NCI-H446 (cell line): ENCODE results near the gene ENPP1.

Experiments
- DNase-seq, 2 experiments: peaks; one replicate each; lab custom pipeline; 2025; lab: John Stamatoyannopoulos, UW

Gene ENPP1

DNA sequence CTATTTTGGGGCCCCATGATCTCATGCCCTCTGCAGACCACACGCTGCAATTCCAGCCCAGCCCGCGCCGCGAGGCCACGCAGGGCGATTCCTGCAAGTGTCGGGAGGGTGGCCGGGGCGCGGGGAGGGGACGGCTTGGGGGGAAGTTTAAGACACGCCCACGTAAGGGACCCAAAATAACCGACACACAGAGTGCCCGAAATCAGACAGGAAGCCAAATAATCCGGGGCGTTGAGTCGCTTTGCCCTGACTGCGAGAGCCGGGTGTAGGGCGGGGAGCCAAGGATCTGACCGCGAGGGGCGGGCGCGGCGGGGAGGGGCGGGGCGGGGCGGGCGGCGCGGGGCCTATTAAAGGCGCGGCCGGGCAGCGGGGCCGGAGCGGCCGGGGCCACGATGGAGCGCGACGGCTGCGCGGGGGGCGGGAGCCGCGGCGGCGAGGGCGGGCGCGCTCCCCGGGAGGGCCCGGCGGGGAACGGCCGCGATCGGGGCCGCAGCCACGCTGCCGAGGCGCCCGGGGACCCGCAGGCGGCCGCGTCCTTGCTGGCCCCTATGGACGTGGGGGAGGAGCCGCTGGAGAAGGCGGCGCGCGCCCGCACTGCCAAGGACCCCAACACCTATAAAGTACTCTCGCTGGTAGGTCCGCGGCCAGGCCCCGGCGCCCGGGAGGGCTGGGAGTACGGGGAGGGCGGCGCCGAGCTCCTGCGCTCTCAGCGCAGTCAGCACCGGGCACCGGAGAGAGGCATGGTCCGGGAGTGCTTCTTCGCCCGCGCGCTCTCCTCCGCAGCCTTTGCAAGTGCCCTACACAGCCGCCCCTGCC is at the start of gene ENPP1:
ENPP1 (plus strand) TSS at position 377 of the 816 bp plus-strand sequence; CDS start at position 393, 16 bp downstream.
- DNase-seq = peak in 1 of 2 experiments; percentile 46

- no peak for DNase-seq
Measured at GRCh38 chr6:131758920-131759319, 48.9 kb upstream of the ENPP1 start.

- DNase-seq = no peak
Measured at GRCh38 chr6:131761060-131761761, 46.6 kb upstream of the ENPP1 start.

DNA sequence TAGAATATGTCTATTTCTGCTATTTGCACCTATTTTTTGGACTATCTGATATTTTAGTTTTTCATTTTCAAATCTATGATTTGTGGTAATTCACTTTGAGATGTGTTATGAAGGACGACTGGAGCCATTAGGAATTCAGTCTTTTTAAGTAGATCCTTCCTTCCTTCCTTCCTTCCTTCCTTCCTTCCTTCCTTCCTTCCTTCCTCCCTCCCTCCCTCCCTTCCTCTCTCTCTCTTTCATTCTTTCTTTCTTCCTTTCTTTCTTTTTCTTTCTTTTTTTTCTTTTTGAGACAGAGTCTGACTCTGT is 46.1 kb upstream of the ENPP1 start:
- no peak for DNase-seq

GRCh38 chr6:131762984-131763383 is 44.8 kb upstream of the ENPP1 start:
- DNase-seq = no peak

GRCh38 chr6:131763749-131764148 is 44.1 kb upstream of the ENPP1 start:
- no peak for DNase-seq

DNA sequence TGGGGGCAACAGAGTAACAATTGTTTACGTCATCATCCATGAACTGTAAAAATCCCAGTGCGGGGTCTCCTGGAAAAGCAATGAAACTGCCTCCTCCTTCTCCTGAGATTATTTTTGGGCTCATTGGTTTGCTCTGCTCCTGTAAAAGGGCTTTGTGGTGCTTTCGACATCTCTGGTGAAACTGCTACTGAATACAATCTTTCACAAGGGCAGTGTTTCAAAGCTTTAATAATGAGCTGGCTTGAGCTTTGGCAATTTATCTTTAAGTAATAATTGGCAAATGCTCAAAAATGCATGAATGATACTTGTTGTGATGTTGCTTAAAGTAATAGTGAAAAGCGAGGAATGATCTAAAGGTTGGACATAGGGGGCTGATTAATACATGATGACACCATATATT is 43.5 kb upstream of the ENPP1 start:
- DNase-seq = no peak

GRCh38 chr6:131765081-131765803 is 42.6 kb upstream of the ENPP1 start:
- DNase-seq = no peak

DNA sequence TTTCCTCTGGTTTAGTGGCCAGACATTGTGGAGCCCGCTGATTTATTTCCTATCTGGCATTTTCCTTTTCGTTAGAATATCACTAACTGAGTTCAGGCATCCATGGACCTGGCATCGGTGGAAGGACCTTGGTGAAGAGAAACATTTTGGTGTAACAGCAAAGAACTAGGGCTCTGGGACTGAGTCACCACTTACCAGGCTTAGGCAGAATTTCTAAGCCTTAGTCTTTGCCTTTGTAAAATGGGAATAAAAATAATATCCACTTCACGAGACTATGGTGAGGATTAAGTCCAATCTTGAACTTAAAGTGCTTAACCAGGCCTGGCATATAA is 42.0 kb upstream of the ENPP1 start:
- DNase-seq = no peak

GRCh38 chr6:131766631-131767030 is 41.2 kb upstream of the ENPP1 start:
- DNase-seq = no peak

- DNase-seq = no peak
Measured at GRCh38 chr6:131768964-131769363, 38.9 kb upstream of the ENPP1 start.

- DNase-seq = no peak
Measured at GRCh38 chr6:131769385-131770141, 38.3 kb upstream of the ENPP1 start.

DNA sequence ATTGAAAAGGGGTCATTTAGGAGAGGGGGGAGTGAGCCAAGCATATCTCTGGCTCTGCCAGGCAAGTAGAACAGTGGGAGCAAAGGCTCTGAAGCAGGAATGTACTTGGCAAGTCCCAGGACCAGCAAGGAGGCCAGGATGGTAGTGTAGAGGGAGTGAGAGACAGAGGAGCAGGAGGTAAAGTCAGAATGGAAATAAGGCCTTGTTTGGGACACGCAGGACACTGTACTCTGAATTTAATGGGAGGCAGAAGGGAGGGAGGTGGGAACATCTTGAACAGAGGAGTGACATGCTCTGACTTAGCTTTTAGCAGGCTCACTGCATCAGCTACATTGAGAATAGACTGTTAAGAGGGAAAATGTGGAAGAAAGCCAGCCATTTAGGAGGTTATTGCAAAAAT is 37.0 kb upstream of the ENPP1 start:
- no peak for DNase-seq

DNA sequence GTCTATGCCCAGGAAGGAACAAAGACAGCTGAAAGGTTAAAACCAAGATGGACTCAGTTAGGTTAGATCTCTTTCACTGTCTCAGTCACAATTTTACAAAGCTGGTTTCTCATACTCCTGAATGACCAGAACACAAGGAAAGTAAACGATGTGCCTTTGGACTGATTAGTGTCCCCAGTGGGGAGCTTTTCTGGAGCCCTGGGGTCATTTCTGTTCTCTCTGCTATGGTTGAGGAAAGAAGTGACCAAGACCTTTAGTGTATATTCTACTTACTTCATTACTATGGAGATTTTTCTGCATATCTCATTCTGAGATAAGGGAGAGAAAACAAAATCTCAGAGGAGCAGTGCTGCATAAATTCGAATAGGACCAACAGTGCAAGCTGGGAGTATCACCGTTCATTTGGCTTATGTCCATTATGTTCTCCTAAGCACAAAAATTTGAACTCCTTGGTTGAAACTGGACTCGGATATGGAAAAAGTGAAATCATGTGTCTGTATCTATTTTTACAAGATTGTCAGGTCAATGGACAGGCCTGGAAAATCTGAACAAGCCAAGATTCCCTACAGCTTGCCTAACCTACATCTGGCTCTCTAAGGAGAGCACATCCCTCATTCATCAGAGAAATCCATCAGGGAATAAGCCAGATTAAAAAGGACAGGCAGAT is 34.4 kb upstream of the ENPP1 start:
- DNase-seq = no peak

- no peak for DNase-seq
Measured at GRCh38 chr6:131775886-131776285, 31.9 kb upstream of the ENPP1 start.

DNA sequence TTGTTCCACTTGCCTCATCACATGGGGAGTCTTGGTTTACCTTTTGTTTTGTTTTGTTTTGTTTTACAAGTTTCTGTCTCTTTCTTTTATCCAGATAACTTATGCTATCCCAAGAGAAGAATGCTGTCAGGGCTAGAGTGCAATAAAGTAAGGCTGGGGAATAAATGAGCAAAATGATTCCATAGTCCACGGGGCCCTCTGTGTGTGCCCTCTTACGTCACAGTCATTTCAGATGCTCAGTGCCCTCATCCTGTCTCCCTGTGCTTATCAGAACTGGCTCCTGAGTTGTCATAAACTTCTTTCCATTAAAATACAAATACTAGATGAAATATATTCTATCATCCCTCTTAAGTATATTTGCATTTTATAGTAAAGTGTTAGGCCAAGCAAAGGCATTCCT is 30.8 kb upstream of the ENPP1 start:
- DNase-seq = no peak

DNA sequence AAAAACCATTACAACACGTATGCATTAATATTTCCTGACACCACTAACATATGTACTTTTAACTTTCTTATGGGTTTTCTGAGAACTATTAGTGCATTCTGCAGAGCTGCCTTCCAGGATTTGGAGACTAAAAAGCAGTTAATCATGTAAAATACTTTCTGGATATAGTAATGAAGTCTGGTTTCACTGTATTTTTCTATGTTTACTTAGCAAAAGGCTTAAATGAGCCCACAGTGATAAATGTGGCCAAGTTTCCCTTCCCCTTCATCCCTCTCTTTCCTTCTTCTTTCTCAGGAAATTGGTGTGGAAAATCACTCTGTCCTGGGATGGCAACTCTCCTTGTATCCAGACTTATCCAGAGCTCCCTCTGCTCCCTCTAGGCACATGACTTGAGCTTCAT is 29.7 kb upstream of the ENPP1 start:
- no peak for DNase-seq

DNA sequence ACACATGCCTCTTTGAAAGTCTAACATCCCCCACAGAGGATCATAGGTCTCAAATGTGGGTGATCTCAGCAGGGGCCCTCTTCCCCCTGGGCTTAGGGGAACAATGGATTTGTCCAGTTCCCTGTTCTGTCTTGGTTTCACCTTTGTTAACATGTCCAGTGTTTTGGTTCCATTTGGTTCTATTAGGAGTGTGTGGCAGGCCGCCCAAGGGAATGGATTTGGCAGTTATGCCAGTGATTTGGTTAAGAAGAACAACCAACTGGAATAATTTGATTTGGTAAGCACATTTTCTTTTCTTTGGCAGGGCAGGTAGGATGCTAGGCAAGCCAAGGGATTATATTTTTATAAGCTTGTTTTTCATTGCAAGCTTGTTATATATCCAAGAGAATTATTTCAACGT is 28.5 kb upstream of the ENPP1 start:
- no peak for DNase-seq

DNA sequence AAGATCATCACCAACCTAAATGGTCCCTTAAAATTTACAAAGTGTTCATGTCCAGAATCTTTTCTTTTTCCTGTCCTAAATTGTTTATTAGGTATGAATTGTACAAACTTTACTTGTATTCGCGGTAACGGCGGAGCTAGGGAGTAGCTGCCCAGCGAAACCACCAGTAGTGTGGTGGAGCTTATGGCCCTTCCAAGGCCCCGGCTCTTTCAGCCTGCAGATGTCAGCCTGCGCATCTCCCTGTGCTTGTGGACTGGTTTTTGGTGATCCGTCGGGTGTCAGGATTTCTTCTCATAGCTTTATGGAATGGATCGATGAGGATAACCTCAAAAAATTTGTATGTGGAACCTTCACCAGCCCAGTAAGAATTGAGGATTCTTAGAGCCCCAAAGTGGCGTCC is 27.2 kb upstream of the ENPP1 start:
- no peak for DNase-seq

- DNase-seq = no peak
Measured at GRCh38 chr6:131781687-131782086, 26.1 kb upstream of the ENPP1 start.

GRCh38 chr6:131782764-131783163 is 25.1 kb upstream of the ENPP1 start:
- DNase-seq = no peak

GRCh38 chr6:131784561-131784960 is 23.3 kb upstream of the ENPP1 start:
- DNase-seq = no peak
